Left colon (tissue), 2 donors: Measurements from ENCODE around the gene INAVA. TPM values are rescaled to one million over a fixed set of nuclear protein-coding genes. Genes with fewer than 3 reads are reported as not detected.
"Not testable (repeated sequence)": the region's sequence is repeated elsewhere in the genome, so short reads cannot be mapped to it uniquely, and the experiment has no call there.

Experiments
- ATAC-seq: fragments of 200-7000 bp; cut with Tn5 transposase; one replicate; pipeline ENCODE4 v1.9.1; 2020; ENCODE audit warnings: mild to moderate bottlenecking, moderate library complexity
- DNase-seq, 2 donors: peaks; one replicate each; pipeline ENCODE4 v3.0.0-alpha.2; 2020
- intact Hi-C, 2 donors: fragments of 100-400 bp; cut with DNase I in 1 of 2; cut with micrococcal nuclease in 1 of 2; formaldehyde crosslinking; loops; one replicate each; pipeline versions ENCODE4 v1.11.2 to v1.14.0; 2022; cut with DNase I, micrococcal nuclease
- total RNA-seq, 2 donors: library from RNA; stranded (reverse); fragmentation: NEBNext Ultra II Directional; extraction: Animal tissue kit (Norgen Biotek cat#: 25700); gene quantifications; one replicate each; pipeline ENCODE4 v1.2.1, GENCODE V29; 2021
- donor health status: DM: no; HTN: no; CAD: no.
- donor health status: DM: yes; HTN: yes; CAD: no.

The INAVA gene
- total RNA-seq, 2 donors from 2014 or later, result 172 to 195 TPM

GRCh38 chr1:200909757-200910239 lies 15.1 kb downstream of the INAVA start:
- DNase-seq (no peak), ATAC-seq (no peak)
- intact Hi-C loops, result no loop called here

GRCh38 chr1:200911361-200911760 lies 16.7 kb downstream of the INAVA start:
- intact Hi-C loops, result no loop called here
- ATAC-seq, result no peak
- no peak for DNase-seq

GRCh38 chr1:200911936-200912335 lies 17.2 kb downstream of the INAVA start:
- DNase-seq, intact Hi-C loops, ATAC-seq: not testable (repeated sequence)

GRCh38 chr1:200912737-200913407 lies 18.2 kb downstream of the INAVA start:
- intact Hi-C loops, result no loop called here
- peak; percentile 67 to 79 for DNase-seq
- ATAC-seq, result peak; percentile 56

GRCh38 chr1:200916152-200916551 lies 21.5 kb downstream of the INAVA start:
- no peak for DNase-seq
- intact Hi-C loops, result no loop called here
- ATAC-seq, result peak; percentile 4

GRCh38 chr1:200916681-200917080 lies 22.0 kb downstream of the INAVA start:
- intact Hi-C loops, result no loop called here
- ATAC-seq (peak; percentile 13), DNase-seq (no peak)

- no peak for DNase-seq
- intact Hi-C loops, result no loop called here
- ATAC-seq, result peak; percentile 53
These were observed 22.7 kb downstream of the INAVA start for GRCh38 chr1:200917291-200917817.

- ATAC-seq, result no peak
- DNase-seq, result peak in 1 of 2 donors; percentile 2
- intact Hi-C loops, result no loop called here
These were observed 23.3 kb downstream of the INAVA start for GRCh38 chr1:200918006-200918405.

- ATAC-seq (no peak), DNase-seq (no peak)
- intact Hi-C loops, result no loop called here
These were observed 24.7 kb downstream of the INAVA start for GRCh38 chr1:200919386-200919785.

DNA sequence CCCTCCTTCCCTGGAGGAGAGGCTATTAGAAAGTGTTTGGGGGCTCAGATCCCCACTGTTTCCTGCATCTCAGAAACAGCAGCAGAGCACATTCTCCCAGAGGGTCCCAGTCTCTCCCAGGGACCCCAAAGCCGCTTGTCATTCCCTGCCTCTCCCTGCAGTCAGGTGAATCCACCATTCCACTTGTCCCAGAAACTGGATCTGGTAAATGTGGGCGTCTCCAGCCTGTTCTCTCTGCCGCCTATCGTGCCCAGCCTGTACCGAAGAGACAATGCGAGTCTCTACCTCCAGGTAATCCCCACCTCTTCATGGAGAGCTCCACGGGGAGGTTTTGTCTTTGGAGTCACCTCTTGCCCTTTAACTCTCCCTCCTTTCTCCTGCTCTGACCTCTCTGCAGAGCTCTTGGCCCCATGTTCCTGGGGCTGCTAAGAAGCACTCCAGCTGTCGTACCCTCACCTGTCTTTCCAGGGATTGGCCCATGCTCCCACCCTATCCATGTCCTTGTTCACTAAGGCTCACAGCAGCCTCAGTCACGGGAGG lies 26.9 kb downstream of the INAVA start:
- no peak for DNase-seq
- intact Hi-C loops, result no loop called here
- ATAC-seq, result no peak

GRCh38 chr1:200922406-200922805 lies 27.7 kb downstream of the INAVA start:
- intact Hi-C loops, result no loop called here
- ATAC-seq, result no peak
- no peak for DNase-seq

DNA sequence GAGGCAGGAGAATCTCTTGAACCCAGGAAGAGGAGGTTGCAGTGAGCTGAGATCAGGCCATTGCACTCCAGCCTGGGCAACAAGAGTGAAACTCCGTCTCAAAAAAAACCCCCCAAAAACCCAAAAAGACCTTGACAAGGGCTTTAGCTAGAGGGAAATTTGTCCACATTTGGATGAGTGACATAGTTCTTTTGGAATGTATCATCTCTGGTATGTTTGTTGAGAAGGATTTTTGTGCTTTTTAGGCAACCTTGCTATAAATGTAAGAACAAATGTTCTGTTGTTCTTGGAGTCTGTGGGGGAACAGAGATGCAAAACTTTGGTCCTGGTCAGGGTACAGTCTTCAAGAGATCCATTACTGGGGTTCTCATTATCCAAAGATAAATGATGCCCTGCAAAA lies 28.9 kb downstream of the INAVA start:
- ATAC-seq (no peak), DNase-seq (no peak)
- intact Hi-C loops, result no loop called here

- intact Hi-C loops, result no loop called here
- DNase-seq, result no peak
- ATAC-seq, result no peak
These were observed 31.1 kb downstream of the INAVA start for GRCh38 chr1:200925831-200926230.

GRCh38 chr1:200929530-200930278 lies 35.0 kb downstream of the INAVA start:
- DNase-seq, result no peak
- peak; percentile 81 for ATAC-seq
- intact Hi-C loops, result no loop called here

DNA sequence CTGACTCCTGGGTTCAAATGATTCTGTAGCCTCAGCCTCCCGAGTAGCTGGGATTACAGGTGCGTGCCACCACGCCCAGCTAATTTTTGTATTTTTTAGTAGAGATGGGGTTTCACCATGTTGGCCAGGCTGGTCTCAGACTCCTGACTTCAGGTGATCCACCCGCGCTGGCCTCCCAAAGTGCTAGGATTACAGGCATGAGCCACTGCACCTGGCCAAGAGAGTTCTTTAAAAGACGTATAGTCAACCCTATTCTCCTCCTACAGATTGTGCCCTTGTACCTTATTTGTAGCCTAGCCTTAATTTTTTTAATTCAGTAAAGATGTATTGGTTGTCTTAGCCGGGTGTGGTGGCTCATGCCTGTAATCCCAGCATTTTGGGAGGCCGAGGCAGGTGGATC lies 35.6 kb downstream of the INAVA start:
- ATAC-seq, DNase-seq, intact Hi-C loops: not testable (repeated sequence)

- intact Hi-C loops, result no loop called here
These were observed 37.1 kb downstream of the INAVA start for GRCh38 chr1:200931776-200932175.

GRCh38 chr1:200934676-200935245 lies 40.1 kb downstream of the INAVA start:
- no peak for ATAC-seq
- intact Hi-C loops, result no loop called here
- no peak for DNase-seq

More at GRCh38 chr1:200931776-200932175, 37.1 kb downstream of the INAVA start:
- DNase-seq (no peak), ATAC-seq (no peak)

DNA sequence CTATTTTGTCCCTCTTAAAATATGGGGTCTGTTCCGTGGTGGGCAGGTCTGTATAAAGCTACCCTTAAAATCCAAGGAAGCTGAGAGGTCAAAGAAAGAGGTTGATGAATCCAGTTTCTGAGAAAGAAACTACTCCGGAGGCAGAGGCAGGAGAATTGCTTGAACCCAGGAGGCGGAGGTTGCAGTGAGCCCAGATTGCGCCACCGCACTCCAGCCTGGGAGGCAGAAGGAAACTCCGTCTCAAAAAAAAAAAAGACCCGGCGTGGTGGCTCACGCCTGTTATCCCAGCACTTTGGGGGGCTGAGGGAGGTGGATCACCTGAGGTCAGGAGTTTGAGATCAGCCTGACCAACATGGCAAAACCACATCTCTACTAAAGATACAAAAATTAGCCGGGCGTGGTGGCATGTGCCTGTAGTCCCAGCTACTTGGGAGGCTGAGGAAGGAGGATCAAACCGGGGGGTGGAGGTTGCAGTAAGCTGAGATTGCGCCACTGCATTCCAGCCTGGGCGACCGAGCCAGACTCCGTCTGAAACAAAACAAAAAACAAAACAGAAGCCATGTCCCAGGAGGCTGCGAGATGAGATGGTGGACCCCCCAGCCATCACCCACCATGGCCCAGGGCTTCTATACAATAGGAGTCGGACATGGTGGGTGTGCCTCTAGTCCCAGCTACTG lies 40.7 kb downstream of the INAVA start:
- not testable (repeated sequence) for ATAC-seq

DNA sequence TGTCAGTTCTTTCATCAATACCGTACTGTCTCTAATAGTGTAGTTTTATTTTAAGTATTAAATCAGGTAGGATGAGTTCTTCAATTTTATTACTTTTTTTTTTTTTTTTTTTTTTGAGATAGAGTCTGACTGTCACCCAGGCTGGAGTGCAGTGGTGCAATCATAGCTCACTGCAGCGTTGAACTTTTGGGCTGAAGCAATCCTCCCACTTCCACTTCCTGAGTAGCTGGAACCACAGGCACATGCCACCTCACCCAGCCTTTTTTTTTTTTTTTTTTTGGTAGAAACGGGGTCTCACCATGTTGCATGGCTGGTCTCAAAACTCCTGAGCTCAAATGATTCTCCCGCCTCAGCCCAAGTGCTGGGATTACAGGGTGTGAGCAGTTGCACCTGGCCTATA lies 44.3 kb downstream of the INAVA start:
- intact Hi-C loops, result no loop called here
- ATAC-seq (no peak), DNase-seq (no peak)

More for the DNA sequence above, 40.7 kb downstream of the INAVA start:
- intact Hi-C loops, DNase-seq: not testable (repeated sequence)
